H7 (cell line): ENCODE data around the gene FOXB1. TPM values are rescaled to one million over a fixed set of nuclear protein-coding genes. Genes with fewer than 3 reads are reported as not detected.

ENCODE experiments used
- DNase-seq: peaks from one replicate; pipeline ENCODE4 v3.0.0; 2012
- H3K27me3 ChIP-seq: 2 replicates; pipeline ENCODE4 v1.6.0; 2011; ENCODE audit warnings: mild to moderate bottlenecking, low read length; ENCODE audit not compliant: control insufficient read depth, insufficient read depth
- H3K36me3 ChIP-seq: replicated peaks from 2 replicates; pipeline ENCODE4 v1.5.1; 2011; ENCODE audit warnings: low read length; ENCODE audit not compliant: control insufficient read depth, insufficient read depth
- H3K4me3 ChIP-seq: 2 replicates; pipeline ENCODE4 v1.5.1; 2011; ENCODE audit warnings: low read depth, mild to moderate bottlenecking, control low read depth, low read length, moderate library complexity; ENCODE audit not compliant: insufficient read depth
- total RNA-seq: library from RNA; depleted of rRNA; stranded (reverse); fragments of >200 nt; shearing (Covaris generic); gene quantifications from 2 replicates; pipeline ENCODE4 v1.2.3, GENCODE V29; 2014; rRNA removed

The FOXB1 gene
- total RNA-seq, result 25.0 and 32.7 TPM in 2 replicates

- Histone ChIP-seq H3K27me3 (peaks cover 54% of the 10 kb centered on the region), H3K36me3 (no peaks in the 10 kb centered on the region), H3K4me3 (peak within 1 kb of the TSS; percentile 86)
- peak; percentile 95 for DNase-seq
These were observed at the start of gene FOXB1 for GRCh38 chr15:60004009-60004845. TSS of gene FOXB1 (plus strand) at chr15:60004311. CDS start at chr15:60004964, 653 bp downstream.

GRCh38 chr15:59958288-59958687, 45.8 kb upstream of the FOXB1 start:
- no peaks in the 10 kb centered on the region for H3K27me3 ChIP-seq
- no peaks in the 10 kb centered on the region for H3K36me3 ChIP-seq
- DNase-seq, result no peak
- H3K4me3 ChIP-seq, result no peak overlapping the region

DNA sequence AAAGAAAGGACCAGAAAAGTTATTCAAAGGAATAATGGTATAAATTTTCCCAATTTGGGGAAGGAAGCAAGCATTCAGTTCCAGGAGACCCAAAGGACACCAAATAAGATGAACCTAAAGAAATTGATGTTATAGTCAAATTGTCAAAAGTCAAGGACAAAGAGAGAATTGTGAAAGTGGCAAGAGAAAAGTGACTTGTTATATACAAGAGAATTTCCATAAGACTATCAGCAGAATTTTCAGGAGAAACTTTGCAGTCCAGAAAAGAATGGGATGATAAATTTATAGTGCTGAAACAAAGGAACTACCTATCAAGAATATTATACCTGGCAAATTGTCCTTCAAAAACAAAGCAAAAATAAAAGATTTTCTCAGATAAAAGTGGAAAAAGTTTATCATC, 43.8 kb upstream of the FOXB1 start:
- no peaks in the 10 kb centered on the region for H3K27me3 ChIP-seq
- no peaks in the 10 kb centered on the region for H3K36me3 ChIP-seq
- no peak for DNase-seq
- no peak overlapping the region for H3K4me3 ChIP-seq

DNA sequence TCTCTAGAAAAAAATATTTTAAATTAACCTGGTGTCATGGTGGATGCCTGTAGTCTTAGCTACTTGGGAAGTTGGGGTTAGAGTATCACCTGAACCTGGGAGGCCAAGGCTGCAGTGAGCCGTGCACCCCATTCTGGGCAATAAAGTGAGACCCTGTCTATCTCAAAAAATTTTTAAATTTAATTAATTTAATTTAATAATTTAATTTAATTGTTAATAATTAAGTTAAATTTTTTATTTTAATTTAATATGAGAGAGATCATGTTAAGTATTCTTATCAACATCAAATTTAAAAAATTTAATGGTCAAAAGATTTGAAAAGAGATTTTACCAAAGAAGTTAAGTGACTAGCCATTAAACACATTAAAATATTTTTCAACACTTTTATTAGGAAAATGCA, 40.8 kb upstream of the FOXB1 start:
- DNase-seq, result no peak
- Histone ChIP-seq H3K27me3 (no peaks in the 10 kb centered on the region), H3K36me3 (no peaks in the 10 kb centered on the region), H3K4me3 (no peak overlapping the region)

DNA sequence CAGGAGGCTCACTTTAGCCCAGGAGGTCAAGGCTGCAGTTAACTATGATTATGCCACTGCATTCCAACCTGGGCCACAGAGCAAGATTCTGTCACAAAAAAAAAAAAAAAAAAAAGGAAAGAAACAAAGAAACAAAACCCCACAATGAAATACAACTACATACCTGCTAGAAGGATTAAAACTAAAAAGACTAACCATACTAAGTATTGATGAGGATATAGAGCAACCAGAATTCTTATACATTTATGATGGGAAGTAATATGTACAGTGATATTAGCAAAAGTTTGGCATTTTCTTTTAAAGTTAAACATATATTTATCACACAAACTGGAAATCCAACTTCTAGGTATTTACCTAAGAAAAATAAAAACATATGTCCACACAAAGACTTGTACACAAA, 40.2 kb upstream of the FOXB1 start:
- Histone ChIP-seq H3K27me3 (no peaks in the 10 kb centered on the region), H3K4me3 (no peak overlapping the region), H3K36me3 (no peaks in the 10 kb centered on the region)
- no peak for DNase-seq

GRCh38 chr15:59965741-59966140, 38.4 kb upstream of the FOXB1 start:
- Histone ChIP-seq H3K27me3 (no peaks in the 10 kb centered on the region), H3K4me3 (no peak overlapping the region), H3K36me3 (no peaks in the 10 kb centered on the region)
- no peak for DNase-seq

DNA sequence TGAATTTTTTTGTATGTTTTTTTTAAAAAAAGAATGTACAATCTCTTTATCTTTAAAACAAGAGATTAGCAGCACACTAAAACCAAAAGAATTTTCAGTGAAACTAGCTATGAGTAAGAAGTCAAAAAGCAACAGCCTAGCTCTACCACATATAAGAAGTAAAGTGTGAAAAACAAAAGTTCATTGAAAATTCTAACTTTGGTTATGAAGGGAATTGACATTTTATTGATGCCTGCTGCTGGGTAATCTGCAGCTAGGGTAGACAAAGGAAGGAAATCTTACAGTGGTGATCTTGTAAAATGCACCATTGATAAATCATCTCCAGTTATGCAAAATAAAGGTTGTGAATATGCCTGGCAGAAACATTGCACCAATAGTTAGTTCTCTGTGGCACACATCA, 37.8 kb upstream of the FOXB1 start:
- no peak overlapping the region for H3K4me3 ChIP-seq
- no peaks in the 10 kb centered on the region for H3K36me3 ChIP-seq
- no peaks in the 10 kb centered on the region for H3K27me3 ChIP-seq
- no peak for DNase-seq

GRCh38 chr15:59968314-59968713, 35.8 kb upstream of the FOXB1 start:
- DNase-seq, result no peak
- Histone ChIP-seq H3K36me3 (no peaks in the 10 kb centered on the region), H3K27me3 (no peaks in the 10 kb centered on the region), H3K4me3 (no peak overlapping the region)

- H3K36me3 ChIP-seq, result no peaks in the 10 kb centered on the region
- DNase-seq, result no peak
- no peak overlapping the region for H3K4me3 ChIP-seq
- H3K27me3 ChIP-seq, result no peaks in the 10 kb centered on the region
These were observed 31.9 kb upstream of the FOXB1 start for GRCh38 chr15:59972241-59972640.

GRCh38 chr15:59976480-59977271, 27.4 kb upstream of the FOXB1 start:
- Histone ChIP-seq H3K36me3 (no peaks in the 10 kb centered on the region), H3K4me3 (no peak overlapping the region), H3K27me3 (no peaks in the 10 kb centered on the region)
- no peak for DNase-seq

DNA sequence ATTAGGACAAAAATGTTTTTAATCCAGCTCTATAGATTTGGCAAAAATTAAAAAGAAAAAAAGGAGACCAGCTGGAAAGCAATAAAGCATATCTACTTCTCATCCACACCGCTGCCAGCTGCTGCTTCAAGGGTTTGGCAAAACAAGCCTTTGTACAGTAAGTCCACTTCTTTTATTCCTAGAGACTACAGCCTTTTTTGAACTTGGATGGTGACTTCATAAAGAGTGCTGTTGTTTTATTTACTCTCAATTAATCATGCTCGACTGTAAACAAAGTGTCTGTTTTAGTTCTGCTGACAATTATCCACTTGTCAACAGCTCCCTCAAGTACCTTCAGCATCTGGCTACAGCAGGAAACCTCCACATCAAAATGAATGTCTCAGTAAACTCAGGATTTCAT, 12.3 kb upstream of the FOXB1 start:
- Histone ChIP-seq H3K4me3 (no peak overlapping the region), H3K27me3 (peaks cover 4% of the 10 kb centered on the region), H3K36me3 (no peaks in the 10 kb centered on the region)
- DNase-seq, result no peak

DNA sequence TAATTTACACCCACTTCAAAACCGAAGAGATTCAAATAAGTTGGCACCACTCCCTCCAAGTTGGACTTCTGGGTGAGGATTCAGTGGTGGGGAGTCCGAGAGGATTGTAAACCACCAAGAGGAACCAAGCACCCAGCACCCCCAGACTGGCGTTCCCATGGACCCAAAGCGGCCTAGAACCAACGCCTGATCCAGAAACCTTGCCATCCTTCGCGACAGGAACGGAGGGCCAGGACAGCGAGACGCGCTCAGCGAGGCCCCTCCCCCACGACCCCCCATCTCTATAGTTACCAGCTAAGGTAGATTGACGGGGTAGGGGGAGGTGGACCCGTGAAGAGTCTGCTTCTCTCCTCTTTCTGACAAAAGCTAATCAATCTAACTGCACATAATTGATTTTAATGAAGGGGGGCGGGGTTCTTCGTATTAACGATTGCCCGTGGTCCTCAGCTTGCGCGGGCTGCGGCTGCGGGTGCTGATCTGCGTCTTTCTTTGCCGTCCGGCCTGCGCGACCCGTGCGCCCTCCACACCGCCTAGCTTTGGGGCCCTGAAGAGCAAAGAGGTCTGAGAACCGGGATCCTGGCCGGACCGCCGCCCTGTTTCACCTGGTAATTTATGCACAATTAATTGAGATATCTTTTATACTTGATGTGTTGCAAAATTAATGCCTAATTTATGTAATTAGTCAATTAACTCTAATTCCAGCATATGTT, 10.9 kb upstream of the FOXB1 start:
- H3K27me3 ChIP-seq, result peaks cover 8% of the 10 kb centered on the region
- H3K36me3 ChIP-seq, result no peaks in the 10 kb centered on the region
- peak overlapping the region; percentile 14; the same call in 1 of the 2 replicates for H3K4me3 ChIP-seq
- DNase-seq, result peak; percentile 62

DNA sequence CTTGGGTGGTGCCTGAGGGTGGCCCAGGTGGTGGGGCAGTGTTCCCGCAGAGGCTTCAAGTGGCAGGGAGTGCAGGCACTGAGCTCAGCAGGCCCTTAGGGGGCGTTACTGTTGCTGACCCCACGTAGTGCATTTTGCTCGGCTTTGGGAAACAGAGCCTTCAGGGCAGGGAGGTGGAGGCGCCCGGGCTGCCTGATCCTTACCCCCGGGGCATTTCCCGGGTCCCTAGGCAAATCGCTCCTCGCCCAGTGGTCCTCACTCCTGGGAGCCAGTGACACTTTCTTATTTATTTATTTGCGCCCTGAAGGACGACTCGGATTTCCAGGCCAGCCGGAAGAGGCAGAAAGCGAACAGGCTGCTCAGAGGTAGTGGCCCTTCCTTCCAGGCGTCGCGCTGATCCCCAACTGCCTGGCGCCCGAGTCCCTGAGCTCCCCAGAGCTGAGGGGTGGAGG, 10.1 kb upstream of the FOXB1 start:
- peak; percentile 81 for DNase-seq
- Histone ChIP-seq H3K27me3 (peaks cover 10% of the 10 kb centered on the region), H3K36me3 (no peaks in the 10 kb centered on the region), H3K4me3 (peak overlapping the region; percentile 59)

GRCh38 chr15:59994526-59994887, 9.6 kb upstream of the FOXB1 start:
- Histone ChIP-seq H3K4me3 (peak overlapping the region; percentile 59), H3K27me3 (peaks cover 16% of the 10 kb centered on the region), H3K36me3 (no peaks in the 10 kb centered on the region)
- no peak for DNase-seq
